Measurements from ENCODE around the gene C16orf74.

GRCh38 chr16:85767531-85767930 is 16.6 kb upstream of the C16orf74 start:
- TF ChIP-seq CTCF (IDR thresholded peaks at IDR 0.05), result no peak
- TF ChIP-seq EP300 (IDR thresholded peaks at IDR 0.05), result no peak
- no peak for TF ChIP-seq RAD21 (conservative IDR thresholded peaks at IDR 0.05 in 1 of 2, IDR thresholded peaks at IDR 0.05 in 1 of 2)
- TF ChIP-seq MAX (IDR thresholded peaks at IDR 0.05), result 0 out of 2 replicates have a peak, but pooled peaks have one; percentile 60
- TF ChIP-seq CEBPB (IDR thresholded peaks at IDR 0.05), result no peak
- TF ChIP-seq RFX5 (IDR thresholded peaks at IDR 0.05), result no peak
- no peak for TF ChIP-seq POLR2A (IDR thresholded peaks at IDR 0.05; ENCODE audit: low read length)
